Suppressor macrophage treated with lipopolysaccharide for 4 hours (primary cell): ENCODE results near the gene BIN1.

Source experiments
- DNase-seq: peaks from one replicate; pipeline ENCODE4 v3.0.0-alpha.2; 2020

BIN1 gene

DNA sequence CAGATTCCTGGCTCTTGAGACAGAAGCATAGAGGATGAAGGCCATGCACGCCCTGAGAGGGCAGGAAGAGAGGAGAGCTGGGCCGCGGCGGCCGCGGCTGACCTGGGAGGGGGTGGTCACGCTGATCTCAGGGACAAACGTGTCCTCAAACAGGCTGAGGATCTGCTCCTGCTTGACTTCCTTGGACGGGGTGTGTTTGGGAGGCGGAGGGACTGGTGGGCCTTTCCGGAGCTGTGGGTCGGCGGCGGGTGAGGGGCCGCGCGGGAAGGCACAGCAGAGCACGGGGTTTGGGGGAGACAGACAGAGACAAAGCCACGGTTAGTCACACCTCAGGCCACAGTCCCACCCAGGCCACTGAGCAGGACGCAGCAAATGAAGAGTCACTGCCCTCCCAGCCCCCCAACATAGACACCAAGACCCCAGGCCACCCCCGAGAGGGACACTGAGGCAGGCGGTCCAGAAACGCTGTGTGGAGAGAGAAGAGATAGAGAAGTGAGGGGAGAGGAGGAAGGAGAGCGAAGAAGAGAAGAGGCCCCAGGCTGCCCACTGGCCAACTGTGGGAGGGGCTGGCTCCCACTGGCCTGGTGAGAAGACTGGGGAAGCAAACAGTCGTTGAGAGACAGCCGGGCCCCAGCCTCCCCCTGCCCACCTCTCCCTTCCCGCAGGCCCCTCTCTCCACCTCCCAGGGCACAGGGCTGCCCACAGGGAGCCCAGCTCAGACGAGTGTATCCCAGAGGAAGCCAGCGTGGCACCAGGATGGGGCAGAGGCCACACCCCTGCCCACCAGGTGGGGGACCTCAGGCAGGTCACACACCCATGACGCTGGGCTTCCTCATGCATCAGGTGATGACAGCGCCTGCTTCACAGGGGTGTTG is 49.3 kb downstream of the BIN1 start:
- no peak for DNase-seq

DNA sequence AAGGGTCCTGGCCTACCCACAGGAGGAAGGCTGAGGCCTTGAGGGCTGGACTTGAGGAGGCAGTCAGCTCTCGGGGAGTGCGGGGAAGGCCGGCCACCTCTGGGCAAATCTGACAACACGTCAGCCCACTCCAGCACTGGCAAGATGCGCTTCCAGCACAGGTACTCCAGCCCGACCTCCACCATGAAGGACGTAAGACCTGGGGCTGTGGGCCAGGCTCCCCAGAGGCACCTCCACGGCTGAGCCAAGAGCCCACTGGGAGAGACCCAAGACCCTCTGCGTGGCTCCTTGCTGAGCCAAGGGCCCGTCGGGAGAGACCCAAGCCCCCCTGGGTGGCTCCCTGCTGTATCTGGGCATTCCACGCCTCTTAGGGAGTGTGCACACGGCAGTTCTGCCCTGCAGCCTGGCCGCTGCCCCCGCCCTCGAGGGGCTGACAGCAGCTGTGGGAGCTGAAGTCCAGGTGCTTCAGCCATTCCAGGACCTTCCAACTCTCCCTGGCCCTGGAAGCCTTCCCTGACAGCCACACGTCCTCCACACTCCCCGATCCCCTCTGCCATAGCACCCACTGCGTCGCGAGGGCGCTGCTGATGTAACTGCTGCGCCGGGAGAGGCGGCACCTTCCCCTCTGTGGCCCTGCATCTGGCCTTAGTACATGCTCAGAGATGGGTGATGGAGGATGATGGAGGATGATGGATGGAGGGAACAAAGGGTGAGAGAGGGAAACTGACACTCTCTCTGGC is 50.2 kb downstream of the BIN1 start:
- no peak for DNase-seq

DNA sequence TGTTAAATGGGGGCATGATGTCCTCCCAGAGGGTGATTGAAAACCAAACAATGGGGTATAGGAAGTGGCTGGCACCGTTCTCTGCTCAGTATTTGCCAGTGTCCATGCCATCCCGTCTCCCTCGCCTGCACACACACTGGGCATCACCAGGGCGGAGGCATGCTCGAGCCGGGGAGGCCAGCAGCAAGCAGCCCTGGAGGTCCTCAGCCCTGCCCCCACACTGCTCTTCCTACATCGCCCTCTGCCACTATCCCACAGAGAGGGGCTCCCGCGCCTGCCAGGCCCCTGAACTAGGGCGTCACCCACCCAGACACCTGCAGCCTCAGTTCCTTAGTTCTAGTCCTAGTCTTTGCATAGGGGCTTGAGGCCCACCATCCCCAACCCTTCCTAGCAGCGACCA is 50.9 kb downstream of the BIN1 start:
- DNase-seq, result no peak

DNA sequence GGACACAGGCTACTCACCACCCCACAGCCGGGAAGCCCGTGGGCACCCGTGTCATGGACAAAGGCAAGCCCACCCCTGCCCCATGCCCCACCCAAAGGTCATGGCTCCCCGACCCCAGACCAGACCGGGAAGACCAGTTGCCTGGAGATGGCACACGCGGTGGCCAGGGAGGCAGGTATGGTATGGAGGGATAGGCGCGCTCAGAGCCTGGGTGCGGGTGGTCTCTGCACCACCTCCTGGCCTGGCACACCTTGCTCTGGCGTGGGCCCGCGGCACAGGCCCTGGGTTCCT is 51.2 kb downstream of the BIN1 start:
- DNase-seq, result no peak

DNA sequence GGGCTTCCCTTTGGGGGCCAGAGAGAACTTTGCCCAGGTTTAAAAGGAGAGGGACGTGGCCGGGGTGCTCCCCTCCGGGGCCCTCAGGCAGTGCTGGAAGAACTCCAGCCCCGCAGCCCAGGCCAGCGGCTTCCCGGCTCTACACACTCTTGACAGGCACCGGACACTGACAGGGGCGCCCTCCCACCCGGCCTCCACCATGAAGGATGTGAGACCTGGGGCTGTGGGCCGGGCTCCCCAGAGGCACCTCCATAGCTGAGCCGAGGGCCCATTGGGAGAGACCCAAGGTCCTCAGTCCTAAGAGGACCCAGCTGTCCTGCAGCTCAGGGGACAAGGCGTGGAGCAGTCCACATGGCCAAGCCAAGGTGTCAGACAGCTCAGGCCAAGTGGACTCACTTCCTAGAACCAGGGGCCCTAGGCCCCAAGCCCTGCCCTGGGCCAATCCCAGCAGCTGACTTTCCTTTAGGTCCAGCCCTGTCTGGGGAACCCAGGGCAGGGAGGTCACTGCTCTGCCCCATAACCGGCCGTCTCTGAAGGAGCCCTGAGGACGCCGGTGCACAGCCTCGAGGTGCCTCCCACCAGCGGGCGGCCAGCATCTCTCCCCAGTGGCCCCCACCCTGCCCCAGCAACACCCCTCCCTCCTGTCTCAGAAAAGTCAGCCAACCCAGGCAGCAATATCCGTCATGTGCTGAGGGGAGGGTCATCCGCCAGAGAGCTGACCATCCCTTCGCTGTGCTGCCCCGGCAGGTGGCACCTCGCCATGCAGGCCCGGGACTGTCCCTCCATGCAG is 51.8 kb downstream of the BIN1 start:
- DNase-seq, result no peak

DNA sequence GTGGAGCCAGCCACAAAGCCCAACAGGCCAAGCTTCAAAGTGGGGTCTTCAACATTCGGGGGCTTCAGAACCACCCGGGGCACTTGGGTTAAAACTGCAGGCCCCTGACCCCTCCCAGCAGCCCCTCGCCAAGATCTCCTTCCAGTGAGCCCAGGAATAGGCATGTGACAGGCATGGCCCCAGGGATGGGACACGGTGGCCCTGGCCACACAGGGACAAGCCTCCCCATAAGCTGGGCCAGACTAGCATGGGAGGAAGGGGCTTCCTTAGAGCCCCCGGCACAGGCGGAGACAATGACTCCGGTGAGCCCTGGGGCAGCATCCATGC is 52.4 kb downstream of the BIN1 start:
- no peak for DNase-seq

DNA sequence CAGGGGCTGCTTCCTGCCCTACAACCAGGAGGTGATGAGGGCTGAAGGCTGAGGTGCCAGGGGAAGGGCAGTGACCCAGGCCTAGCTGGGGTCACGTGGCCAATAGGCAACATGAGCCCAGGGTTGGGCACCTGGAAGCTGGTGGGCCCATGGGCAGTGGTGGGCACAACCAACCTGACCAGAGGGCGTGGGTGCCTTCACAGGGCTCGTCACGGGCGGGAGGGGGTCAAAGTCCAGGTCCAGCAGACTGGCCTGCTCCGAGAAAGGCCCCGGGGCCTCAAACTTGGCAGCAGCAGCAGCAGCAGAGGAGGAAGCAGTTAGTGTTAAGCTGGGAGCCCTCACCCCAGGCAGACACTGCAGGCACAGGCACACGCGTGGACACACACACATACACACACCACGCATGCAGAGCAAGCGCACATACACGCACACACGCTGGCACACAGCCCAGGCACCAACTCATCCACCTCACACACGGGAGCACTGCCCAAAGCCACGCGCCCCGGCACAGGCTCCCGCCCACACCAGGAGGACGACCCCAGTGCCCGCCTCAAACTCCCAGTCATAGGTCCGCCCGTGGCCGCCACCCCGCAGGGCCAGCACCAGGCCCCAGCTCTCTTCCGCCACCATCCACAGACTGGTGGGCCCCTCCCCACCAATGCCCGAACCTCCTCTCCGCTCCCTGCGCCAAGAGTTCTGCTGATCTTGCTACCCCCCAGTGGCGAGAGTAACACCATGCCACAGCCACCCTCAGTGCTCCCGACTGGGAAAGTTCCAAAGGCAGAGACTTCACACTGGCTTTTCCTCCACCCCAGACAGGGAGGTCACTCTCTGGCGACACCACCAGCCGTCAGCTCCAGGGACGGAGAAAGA is 53.0 kb downstream of the BIN1 start:
- DNase-seq, result no peak

DNA sequence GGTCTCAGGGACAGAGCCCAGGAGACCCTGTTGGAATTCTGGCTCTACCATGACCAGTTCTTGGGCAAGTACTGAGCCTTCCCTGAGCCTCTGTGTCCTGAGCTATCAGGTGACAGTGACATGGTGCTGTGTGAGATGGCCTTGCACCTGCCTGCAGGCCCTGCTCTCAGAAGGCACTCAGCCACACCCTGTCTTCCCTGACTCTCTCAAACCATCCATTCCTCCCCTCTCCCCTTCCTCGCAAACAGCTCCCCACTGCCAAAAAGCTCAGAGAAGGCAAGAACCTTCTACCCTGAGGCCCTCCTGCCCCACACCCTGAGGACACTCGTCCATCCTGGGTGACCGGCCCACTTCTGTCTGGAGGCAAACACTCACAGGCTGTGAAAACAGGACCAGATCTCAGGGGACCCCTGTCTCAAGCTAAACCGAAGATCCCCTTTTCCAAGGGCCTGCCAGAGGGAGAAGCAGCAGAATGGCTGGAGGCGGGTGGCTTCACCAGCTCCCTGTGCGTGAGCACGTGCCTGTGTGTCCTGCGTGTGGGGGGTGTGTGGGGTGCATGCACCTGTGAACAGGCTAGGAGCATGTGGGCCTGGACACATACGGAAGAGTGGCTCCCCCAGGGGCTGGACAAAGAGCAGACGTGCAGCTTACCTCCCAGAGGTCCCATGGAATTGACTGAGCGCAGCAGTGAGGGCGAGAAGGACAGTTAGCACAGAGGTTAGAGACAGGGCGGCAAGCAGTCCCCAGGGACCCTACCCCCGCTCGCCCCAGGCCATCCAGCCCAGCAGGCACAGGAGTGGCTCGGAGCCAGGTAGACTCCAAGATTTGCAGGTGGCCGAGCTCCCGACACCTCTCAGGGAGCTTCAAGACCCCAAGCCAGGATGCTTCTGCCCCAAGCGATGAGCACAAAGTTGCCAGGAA is 53.9 kb downstream of the BIN1 start:
- no peak for DNase-seq

DNA sequence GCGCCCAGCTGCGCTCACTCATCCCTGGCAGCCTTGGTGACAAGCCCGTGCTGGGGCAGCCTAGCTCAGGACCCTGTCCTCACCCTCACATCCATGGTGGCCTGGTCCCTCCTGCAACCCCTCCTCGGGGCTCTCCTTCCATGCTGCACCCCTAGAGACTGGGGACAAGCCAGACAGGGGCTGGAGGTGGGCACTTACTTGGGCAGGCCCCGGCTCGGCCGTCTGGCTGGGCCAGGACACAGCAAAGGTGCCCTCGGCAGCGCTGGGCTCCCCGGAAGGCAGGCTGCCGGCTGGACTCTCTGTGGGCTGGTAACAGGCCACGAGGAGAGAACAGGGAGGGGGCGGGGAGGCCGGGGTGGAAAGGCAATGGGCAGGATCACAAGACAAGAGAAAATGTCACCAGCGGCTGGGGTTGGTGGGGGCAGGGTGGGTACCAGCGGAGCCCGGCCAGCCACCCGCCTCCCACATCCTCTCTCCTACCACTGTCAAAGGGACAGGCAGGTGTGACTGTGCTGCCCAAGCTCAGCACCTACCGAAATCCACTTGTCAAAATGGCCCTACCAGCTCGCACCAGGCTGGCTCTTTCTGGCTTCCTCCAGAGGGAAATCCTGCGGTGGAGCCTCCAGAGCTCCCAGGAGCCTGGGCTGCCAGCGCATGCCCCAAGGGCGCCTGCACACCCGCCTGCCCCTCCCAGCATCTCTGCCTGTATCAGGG is 54.7 kb downstream of the BIN1 start:
- DNase-seq, result no peak

DNA sequence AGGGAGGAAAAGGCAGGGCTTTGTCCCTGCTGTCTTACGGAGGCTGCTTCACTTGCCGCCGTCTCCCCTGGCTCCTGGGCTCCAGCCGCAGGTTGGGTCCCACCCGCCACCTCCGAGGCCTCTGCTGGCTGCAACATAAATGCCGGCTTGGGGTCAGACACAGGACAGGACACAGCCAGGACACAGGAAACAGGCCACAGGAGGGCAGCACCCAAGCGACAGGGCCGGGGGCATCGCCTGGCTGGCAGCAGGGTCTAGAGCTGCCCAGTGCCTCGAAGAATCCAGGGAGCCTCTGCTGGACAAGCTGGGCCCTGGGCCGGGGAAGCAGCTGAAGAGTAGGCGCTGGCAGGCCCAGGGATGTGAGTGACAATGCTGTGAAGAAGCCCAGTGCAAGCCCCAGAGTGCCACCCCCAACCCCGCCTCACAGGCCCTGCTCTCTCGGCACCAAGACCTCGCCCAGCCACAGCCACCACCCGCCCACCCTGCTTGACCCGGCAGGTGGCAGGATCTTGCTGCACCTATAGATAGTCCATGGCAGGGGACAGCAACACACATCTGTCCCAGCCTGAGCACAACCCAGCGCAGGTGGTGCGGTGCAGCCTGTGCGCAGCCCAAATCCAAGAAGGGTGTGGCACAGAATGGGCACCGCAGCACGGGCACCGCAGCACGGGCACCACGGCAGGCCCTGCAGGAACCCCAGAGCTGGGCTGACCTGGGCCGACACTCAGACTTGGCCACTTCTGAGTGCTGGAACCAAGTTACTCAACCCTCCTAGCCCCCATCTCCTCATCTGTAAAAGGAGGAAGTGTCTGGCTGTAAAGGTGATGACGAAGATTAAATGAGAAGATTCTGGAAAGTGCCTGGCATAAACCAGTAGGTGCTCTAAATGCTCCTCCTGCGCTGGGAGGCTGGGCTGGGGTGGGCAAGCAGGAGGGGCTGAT is 55.6 kb downstream of the BIN1 start:
- no peak for DNase-seq

DNA sequence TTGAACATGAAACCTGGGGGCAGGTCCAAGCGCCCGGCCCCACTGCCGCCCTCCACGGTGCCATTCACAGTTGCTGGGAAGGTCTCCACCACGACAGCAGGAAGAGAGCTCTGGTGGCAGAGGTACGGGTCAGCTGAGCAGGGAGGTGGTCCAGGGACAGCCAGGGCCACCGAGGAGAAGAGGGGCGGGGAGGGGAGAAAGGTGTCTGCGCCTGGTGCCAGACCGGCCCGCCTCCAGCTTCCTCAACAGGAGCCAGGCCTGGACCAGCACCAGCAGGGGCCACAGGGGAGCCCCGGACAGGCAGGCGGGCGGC is 56.2 kb downstream of the BIN1 start:
- no peak for DNase-seq

DNA sequence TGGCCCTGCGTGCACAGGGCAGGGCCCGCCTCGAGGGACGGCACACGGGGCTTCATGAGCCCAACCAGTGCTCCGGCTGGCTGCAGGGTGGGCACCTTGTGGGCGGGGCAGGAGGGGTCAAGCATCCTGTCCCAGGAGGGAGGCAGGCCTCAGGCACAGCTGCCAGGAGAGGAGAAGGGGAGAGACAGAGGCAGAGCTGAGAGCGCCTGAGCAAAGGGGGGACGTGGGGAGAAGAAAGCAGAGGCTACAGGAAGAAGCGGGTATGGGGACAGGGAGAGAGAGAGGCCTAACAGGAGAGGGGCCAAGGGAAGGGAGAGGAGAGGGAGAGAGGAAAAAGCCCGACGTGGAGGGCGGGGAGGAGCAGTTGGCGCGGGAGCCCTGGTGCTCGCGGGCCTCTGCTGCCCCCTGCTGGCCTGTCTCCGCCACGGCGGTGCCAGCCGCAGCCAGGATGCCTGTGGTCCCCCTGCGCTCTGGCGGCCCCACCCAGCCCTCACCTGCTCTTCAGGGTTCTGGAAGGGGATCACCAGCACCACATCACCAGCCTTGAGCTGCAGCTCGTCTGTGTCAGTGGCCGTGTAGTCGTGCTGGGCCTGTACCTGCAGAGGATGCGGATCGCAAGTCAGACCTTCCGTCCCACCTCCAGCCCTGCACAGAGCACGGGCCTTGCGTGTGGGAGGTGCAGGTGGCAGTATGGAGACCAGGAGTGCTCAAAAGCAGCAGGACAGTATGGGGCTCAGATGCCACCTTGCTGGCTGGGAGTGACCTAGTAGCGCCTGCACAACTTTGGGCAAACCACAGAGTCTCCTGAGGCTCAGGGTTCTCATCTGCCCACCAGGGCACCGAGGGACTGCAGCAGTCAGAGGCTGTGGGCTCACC is 56.8 kb downstream of the BIN1 start:
- peak; percentile 64 for DNase-seq

DNA sequence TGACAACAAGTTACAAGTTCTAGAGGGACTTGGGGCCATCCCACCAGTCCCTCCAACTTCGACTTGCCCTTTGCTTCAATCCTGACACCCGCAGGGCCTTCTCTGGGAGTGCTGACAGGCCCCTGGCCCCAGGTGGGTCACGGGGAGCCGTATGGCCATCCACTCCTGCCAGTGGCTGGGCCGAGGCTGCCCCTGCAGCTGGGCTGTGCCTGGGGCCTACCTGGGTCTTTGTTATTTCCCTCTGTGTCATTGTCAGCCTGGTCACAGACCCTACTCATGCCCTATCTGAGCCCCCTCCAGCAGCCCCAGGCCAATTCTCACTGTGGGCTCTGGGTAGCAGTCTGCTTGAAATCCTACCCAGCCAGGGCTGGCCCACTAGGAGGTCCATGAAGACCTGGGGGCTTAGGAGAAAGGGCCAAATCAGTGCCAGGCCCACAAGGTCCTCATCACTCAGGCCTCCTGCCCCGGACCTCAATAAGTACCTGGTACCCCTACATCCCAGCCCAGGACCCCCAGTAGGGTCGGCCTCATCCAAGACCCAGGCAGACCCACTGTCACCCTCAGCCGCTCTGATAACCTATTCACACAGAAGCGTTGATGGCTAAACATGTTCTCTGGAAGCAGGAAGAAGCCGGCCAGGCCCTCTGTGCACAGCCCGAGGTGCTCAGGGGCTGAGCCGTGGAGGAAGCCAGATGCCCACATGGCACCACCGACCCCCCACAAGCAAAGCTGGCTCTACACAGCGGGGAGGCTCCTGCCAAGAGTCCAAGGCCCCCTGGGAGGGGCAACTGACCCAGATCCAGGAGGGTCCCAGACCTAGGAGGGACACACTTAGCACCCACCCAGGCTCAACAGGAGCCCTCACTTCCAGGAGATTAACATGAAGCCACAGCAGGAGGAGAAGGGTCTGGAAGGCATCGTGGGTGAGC is 57.7 kb downstream of the BIN1 start:
- DNase-seq, result no peak

DNA sequence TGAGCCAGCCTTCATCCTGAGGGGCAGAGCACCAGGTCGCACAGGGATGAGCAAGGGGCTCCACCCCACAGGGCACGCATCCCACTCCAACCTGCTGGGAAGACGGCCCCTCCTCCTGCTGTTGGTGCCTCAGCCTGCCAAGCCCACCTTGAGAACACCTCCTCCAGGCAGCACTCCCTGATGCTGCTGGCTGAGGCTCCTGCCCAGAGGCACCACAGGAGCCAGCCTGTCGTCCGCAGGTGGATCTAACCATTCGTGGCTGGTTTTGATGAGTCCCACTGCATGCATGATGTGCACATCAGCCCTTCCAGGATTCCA is 58.4 kb downstream of the BIN1 start:
- no peak for DNase-seq

DNA sequence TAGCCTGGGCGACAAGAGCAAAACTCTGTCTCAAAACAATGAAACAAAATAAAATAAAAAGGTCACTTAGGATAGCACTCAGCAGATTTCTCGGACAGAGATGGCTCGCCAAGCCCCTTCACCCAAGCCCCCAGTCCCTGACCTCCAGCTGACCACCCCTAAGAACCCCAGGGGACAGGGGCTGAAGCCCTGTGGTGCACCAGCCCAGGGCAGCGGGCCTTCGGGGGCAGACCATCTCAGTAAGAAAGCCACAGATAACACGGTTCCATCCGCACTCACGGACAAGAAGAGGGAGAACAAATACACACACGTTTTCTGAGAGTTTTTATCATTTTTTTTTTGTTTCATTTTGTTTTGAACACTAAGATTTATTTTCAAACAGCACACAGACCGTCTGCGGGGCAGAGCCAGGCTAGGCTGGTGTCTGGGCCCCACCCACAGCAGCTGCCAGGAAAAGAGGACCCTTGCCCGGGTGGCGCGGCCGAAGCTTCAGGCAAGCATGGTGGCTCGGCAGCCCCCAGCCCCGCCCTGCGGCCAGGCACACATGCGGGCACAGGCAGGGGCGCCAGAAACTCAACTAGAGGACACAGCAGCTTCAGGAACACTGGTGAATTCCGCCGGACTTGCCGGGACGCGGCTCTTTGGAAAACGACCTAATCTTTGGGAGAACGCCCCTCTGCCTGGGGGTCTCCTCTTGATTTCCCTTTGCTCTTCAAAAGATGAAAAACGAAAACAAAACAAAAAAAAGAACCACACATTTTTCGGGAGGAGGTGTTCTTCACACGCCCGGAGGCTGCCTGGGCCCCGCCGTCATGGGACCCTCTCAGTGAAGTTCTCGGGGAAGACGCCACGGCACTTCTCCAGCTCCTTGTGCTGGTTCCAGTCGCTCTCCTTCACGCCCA is 59.0 kb downstream of the BIN1 start:
- DNase-seq, result no peak

DNA sequence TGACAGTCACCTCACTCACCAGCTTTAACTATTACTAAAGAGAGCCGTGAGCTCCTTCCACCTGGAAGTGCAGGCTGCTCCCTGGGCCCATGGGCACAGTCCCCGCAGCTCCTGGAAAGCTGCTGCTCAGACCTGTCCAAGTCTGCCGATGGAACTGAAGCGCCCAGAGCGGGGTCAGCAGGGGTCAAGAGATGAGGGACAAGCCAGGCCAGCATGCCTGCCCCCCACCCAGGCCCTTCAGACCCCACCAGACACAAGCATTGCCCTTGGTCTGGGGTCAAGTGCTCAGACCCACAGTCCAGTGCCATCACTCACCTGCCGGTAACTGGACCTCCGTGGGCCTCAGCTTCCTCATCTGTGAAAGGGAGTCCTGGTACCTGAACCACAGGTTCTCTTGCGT is 59.9 kb downstream of the BIN1 start:
- DNase-seq, result no peak

DNA sequence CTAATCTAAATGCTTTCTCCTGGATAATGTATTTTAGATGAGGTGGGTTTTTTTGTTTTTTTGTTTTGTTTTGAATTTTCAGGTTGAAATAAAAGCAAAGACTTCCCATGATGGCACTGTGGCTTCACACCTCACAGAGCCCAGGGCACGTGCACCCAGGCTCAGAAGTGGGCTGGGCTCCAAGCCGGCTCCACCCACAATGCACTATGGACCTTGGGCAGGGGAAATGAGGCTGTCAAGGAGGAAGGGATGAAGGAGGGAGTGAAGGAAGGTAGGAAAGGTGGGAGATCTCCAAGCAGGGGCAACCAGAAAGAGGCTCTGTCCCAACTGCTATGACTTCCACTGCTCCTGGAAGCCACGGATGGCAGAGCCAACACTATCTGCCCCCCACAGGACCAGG is 60.4 kb downstream of the BIN1 start:
- no peak for DNase-seq
